GM21737 (cell line): ENCODE measurements around the gene OSBPL3.

Source experiments
- ATAC-seq: cut with Tn5 transposase; IDR thresholded peaks from one replicate; pipeline ENCODE4 v1.9.1; 2021; ENCODE audit warnings: mild to moderate bottlenecking, moderate library complexity; ENCODE audit not compliant: unreplicated experiment

Gene OSBPL3

DNA sequence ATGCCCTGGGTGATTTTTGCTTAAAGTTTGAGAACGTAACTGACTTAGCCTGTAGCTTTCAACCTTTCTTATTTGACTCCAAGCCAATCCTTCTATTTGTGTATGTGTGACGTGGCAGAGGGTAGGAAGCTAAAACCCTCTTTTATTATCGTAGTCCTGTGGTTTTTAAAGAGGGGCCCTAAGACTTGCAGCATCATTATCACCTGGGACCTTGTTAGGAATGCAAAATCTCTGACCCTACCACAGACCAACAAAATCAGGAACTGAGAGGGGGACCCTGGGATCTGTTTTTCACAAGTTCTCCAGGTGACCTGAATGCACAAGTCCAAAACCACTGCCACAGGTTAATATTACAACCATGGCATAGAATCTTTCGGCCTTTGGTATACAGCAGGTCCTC is 80.1 kb downstream of the OSBPL3 start:
- peak; percentile 49 for ATAC-seq

DNA sequence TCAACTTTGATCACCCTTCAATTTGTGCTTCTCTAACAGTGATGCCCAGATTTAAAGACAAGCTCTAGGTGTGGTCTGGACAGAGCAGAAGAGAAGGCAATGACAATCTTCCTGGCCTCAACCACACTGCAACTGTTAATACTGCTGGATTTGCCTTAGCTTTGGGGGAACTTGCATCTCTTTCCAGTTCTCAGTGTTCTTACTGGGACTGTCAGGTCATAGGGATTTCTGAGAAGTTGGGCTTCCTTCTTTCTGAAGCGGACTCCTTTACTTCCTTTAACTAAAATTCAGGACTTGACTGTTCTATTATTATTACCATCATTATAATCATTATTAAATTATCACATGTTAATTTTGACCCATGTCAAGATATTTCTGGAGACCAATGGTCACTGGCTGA is 80.8 kb downstream of the OSBPL3 start:
- ATAC-seq, result no peak

DNA sequence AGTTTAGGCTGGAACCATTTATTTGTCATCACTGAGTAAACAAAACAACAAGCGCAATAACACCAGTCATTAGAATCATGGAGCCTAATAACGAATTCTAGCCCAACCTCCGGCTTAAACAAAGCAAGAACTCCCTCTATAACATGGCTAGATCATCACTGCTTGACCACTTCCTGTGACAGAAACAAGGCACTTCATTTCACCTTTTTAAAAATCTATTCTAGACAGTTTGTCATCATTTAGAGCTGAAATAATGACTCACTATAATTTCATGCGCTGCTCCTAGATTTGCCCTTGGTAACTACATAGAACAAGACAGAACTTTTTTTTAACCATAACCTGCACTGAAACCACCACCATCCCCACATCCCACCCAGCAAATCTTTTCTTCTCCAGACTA is 81.3 kb downstream of the OSBPL3 start:
- ATAC-seq, result peak; percentile 33

DNA sequence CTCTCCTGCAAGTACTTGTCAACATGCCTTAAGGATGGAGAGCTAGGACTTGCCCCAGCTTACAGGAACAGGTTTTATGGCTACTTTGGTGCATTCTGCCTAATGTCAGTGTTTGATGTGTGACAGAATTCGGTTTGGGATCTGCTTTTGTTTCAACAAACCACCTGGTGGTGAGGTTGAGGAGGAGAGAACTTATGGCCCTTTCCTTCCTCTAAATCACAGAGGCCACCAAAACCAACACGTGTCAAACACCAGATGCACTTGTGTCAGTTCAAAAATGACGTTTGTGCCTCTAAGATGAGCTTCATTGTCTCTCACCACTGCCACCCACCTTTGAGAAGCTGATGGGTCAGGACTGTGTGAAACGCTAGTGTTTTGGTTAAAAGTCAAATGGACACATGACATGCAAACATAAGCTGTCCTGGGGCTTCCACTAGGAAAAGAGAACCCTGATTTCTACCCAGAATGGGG is 83.9 kb downstream of the OSBPL3 start:
- ATAC-seq, result peak; percentile 44

- no peak for ATAC-seq
Observed at GRCh38 chr7:24894429-24895221, 85.4 kb downstream of the OSBPL3 start.

GRCh38 chr7:24891311-24891735 is 88.7 kb downstream of the OSBPL3 start:
- ATAC-seq, result no peak

DNA sequence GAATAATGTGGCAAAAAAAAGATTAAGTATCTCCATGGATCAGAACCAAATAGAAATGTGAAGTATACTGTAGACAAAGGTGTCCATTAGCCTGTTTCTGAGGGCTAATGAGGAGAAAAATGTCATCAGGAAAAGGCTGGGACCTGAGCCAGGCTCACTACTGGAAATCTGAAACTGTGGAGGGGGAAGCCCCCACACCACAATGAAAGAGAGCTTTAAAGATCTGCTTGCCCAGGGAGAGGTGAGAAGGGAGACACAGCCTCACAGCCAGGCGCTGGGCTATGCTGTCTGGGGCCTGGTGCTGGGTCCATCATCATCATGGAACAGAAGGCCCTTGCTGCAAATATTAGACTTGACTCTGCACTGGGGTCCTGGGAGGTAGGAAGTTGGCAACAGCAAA is 90.4 kb downstream of the OSBPL3 start:
- ATAC-seq, result no peak

DNA sequence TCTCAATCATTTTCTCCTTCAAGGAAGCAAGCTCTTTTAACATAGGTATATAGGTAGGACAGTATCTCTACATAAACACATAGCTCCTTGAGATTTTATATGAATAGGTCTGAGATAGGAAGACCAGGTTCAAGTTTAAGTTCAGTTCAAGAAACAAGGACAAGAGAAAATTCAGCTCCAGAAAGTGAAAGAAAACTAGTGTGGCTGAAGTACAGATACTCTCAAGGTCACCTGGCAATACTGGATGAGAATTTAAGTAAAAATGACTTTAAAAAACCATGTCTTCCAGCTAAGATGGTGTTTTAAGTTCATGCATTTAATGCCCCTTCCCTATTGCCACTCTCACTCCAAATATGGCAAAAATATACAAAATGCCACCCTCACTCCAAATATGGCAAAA is 91.3 kb downstream of the OSBPL3 start:
- no peak for ATAC-seq

DNA sequence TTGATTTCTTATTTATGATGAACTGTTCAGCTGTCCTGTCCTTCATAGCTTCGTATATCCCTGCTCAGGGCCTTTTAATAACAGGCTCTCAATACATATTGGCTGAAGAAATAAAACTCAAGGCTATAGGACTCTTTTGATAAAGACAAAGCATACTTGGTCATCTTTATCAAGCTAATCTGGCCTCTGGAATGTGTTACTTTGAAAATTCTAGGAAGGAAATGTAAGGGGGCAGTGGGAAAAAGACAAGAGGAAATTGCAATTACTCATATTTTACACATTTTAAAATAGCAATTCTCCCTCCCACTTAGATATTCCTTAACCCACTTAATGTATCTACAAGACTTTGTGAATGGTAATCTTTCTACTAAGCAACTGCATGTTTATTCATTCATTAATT is 94.3 kb downstream of the OSBPL3 start:
- no peak for ATAC-seq

- no peak for ATAC-seq
Observed at GRCh38 chr7:24885305-24885704, 94.7 kb downstream of the OSBPL3 start.

DNA sequence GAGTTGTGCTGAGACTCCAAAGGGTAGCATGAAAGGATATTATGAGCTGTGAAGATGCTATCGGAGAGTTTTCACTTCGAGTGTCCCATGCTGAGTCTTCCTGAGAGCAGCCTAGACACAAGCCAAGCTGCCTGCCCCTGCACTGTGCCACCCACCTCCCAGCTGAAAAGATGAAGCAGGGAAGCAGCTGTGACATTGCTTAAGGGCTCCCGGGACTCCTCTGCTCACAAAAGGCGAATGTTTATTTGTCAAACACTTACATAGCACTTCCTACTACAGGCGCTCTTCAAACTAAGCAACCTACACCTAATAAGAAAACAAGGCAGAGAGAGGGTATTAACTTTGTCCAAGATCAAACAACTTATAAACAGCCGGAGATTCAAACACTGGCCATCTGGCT is 95.6 kb downstream of the OSBPL3 start:
- ATAC-seq, result no peak

DNA sequence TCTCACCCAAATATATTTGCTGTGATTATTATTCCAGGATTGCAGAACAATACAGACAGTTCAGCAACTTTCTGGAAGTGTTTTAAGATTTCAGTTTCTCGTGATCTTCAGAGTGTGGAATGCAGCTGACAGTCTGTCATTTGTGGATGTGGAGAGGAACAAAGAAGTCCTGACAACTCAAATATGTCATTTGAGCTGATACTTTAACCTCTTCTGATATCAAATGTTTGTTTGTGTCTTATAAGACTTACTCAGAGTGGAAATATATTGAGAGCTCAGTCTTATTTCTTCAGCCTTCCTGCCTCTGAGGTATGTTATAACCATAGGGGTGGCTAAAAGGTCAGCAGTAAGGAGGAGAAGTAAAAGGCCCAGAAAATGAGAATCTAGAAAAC is 96.4 kb downstream of the OSBPL3 start:
- no peak for ATAC-seq

GRCh38 chr7:24882989-24883621 is 96.9 kb downstream of the OSBPL3 start:
- ATAC-seq, result no peak

DNA sequence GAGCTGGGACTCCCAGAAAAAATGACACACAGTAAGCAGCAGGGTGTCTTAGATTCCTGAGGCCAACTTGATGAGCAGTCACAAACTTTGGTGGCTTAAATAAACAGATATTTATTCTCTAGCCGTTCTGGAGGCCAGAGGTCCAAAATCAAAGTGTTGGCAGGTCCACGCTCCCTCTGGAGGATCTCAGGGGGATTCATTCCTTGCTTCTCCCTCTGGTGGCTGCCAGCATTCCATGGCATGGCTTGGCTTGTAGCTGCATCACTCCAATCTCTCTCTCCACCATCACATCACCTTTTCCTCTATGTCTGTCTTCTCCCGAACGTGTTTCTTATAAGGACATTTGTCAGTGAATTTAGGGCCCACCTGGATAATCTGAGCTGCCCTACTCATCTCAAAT is 98.4 kb downstream of the OSBPL3 start:
- no peak for ATAC-seq

DNA sequence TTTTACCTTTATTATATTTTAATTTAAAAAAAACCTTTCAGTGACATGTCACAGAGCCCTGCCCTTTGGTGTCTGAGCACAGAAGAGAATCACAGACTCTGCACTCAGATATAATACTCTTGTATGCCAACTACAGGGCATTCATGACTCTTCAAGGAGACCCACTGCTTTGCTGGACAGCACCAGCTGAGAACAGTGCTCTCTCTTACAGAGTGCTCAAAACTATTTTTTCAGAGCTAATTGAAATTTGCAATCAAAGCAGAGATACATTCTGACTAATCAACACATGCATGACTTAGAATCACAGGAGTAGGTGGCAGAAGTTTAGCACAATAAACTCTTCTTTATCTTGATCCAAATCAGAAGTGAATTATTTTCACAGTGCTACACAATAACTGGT is 99.1 kb downstream of the OSBPL3 start:
- ATAC-seq, result no peak

- no peak for ATAC-seq
Observed at GRCh38 chr7:24879291-24879690, 100.7 kb downstream of the OSBPL3 start.

GRCh38 chr7:24877790-24878311 is 102.1 kb downstream of the OSBPL3 start:
- ATAC-seq, result peak; percentile 86

- no peak for ATAC-seq
Observed at GRCh38 chr7:24874791-24875190, 105.2 kb downstream of the OSBPL3 start.

DNA sequence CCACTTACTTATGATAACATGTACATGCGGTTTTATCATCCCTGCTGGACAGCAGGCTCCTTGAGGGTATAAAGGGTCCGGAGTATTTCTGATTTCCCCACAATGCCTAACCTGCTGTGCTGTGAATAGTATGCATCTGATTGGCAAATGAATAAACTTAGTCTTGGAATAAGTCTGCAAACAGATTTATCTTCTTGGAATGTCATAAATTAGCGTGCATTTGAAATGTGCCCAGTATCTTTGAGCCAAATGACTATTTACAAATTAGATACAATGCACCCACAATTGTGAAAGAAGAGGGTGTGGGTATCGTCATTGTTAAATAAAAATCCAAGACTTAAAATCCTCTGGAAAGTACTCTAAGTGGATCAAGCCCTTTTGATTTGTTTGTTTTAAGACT is 106.0 kb downstream of the OSBPL3 start:
- no peak for ATAC-seq

DNA sequence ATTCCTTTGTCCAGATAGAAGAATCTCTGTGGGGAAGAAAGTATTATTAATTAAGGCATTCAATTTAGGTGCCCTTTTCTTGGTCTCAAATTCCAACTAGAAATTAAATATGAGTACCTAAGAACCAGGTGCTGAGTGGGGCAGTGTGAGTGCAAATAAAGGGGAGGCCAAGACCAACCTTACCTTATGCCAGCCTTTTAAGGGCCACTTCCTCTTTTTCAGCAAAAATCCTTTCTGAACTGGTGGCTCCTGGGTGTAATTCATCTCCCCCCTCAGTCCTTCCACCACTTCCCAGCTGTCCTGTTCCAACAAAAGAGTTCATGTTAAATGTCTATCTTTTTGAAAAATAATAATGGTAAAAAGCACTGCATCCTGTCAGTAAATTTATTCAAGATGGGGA is 108.2 kb downstream of the OSBPL3 start:
- ATAC-seq, result no peak

DNA sequence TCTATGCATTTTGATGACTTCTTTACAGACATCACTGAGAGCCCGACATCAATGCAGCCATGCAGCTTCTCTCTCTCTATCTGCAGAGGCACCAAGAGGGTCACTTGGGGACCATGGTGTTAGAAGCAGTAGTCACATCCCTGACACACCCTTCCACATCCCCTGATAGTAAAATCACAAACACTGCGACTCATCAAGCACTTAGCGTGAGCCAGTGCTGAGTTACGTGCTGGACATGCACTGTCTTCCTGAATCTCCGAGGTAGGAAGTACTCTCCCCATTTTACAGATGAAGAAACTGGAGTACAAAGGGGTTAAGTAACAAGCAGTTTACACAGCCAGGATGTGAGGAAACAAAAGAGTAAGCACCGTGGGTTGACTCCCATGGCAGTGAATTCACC is 109.2 kb downstream of the OSBPL3 start:
- ATAC-seq, result no peak

- ATAC-seq, result no peak
Observed at GRCh38 chr7:24869572-24869971, 110.4 kb downstream of the OSBPL3 start.
